Endodermal cell (in vitro differentiated cells): ENCODE results near the gene GLRA1. TPM values are rescaled to one million over a fixed set of nuclear protein-coding genes. Genes with fewer than 3 reads are reported as not detected.

Experiments used
- DNase-seq: peaks from one replicate; pipeline ENCODE4 v3.0.0-alpha.2; 2017
- H3K27ac ChIP-seq: 2 replicates; pipeline ENCODE4 v1.5.1; 2013; ENCODE audit warnings: mild to moderate bottlenecking, low read depth, low read length, moderate library complexity
- H3K27me3 ChIP-seq: 2 replicates; pipeline ENCODE4 v1.6.1; 2013; ENCODE audit warnings: mild to moderate bottlenecking, low read length, moderate library complexity; ENCODE audit not compliant: insufficient read depth, control insufficient read depth, poor library complexity, severe bottlenecking
- H3K36me3 ChIP-seq: 2 replicates; pipeline ENCODE4 v1.7.0; 2013; ENCODE audit warnings: mild to moderate bottlenecking, low read length, moderate library complexity; ENCODE audit not compliant: control insufficient read depth, insufficient read depth
- H3K4me1 ChIP-seq: one replicate; pipeline ENCODE4 v1.7.0; 2013; ENCODE audit warnings: low read length; ENCODE audit not compliant: control insufficient read depth, insufficient read depth
- H3K4me3 ChIP-seq: 2 replicates; pipeline ENCODE4 v1.5.1; 2013; ENCODE audit warnings: mild to moderate bottlenecking, low read length, moderate library complexity
- H3K9ac ChIP-seq: 2 replicates; pipeline ENCODE4 v1.6.1; 2013; ENCODE audit warnings: mild to moderate bottlenecking, low read length, moderate library complexity; ENCODE audit not compliant: poor library complexity, severe bottlenecking; ENCODE audit errors: extremely low read depth
- H3K9me3 ChIP-seq: 2 replicates; pipeline ENCODE4 v1.6.1; 2013; ENCODE audit warnings: mild to moderate bottlenecking, low read length, moderate library complexity; ENCODE audit not compliant: control insufficient read depth
- H3K27ac Mint-ChIP-seq: 2 replicates; pipeline ENCODE4 v1.8.0; 2020; ENCODE audit warnings: mixed read lengths
- H3K27me3 Mint-ChIP-seq: 2 replicates; pipeline ENCODE4 v1.8.0; 2021; ENCODE audit warnings: mild to moderate bottlenecking, mixed read lengths; ENCODE audit not compliant: insufficient read depth
- H3K36me3 Mint-ChIP-seq: 2 replicates; pipeline ENCODE4 v1.8.0; 2020; ENCODE audit warnings: low read depth, mixed read lengths
- H3K4me1 Mint-ChIP-seq: 2 replicates; pipeline ENCODE4 v1.8.0; 2020; ENCODE audit warnings: mixed read lengths
- H3K4me3 Mint-ChIP-seq: 2 replicates; pipeline ENCODE4 v1.8.0; 2020; ENCODE audit warnings: mild to moderate bottlenecking, moderate library complexity, mixed read lengths
- H3K9me3 Mint-ChIP-seq: 2 replicates; pipeline ENCODE4 v1.8.0; 2020; ENCODE audit warnings: mild to moderate bottlenecking, mixed read lengths
- CTCF ChIP-seq: fragments of 200-600 bp; sonication (generic); conservative IDR thresholded peaks from 2 replicates; pipeline ENCODE4 v1.5.0; 2021; ENCODE audit warnings: antibody characterized with exemption, mild to moderate bottlenecking
- WGBS, 2 experiments: methylation state at CpG; one replicate each; pipeline versions ENCODE4 v1.1.5 to v1.1.7; 2013; ENCODE audit warnings: missing lambda C conversion rate in 2 of 2, mixed read lengths in 1 of 2; ENCODE audit not compliant: insufficient coverage in 1 of 2, insufficient read length in 1 of 2; 5-methylcytosine and 5-hydroxymethylcytosine counted together
- total RNA-seq, 2 donors: library from RNA; stranded (reverse); fragmentation: NEBNext Ultra II Directional in 1 of 2; extraction: Animal tissue kit (Norgen Biotek cat#: 25700) in 1 of 2; gene quantifications; 2 replicates in 1 of 2; 3 replicates in 1 of 2; pipeline ENCODE4 v1.2.1, GENCODE V29; 2021

GLRA1 gene
- total RNA-seq, 2 donors from 2014 or later, result not detected

- Histone ChIP-seq H3K9me3 (no peaks in the 10 kb centered on the region), H3K27me3 (peaks cover 61% of the 10 kb centered on the region), H3K27ac (no peak overlapping the region), H3K36me3 (no peaks in the 10 kb centered on the region), H3K4me1 (peaks cover 6% of the 10 kb centered on the region), H3K4me3 (no peak overlapping the region), H3K9ac (no peak overlapping the region)
- Mint-ChIP-seq H3K27me3 (peaks cover 30% of the 10 kb centered on the region), H3K4me3 (no peak overlapping the region), H3K36me3 (no peaks in the 10 kb centered on the region), H3K9me3 (no peaks in the 10 kb centered on the region), H3K27ac (no peak overlapping the region), H3K4me1 (peaks cover 15% of the 10 kb centered on the region)
- no peak for DNase-seq
- no peak for TF ChIP-seq CTCF
- WGBS, 2 experiments, result 90 to 94% methylated on average over 2 to 5 of the region's 5 CpGs
Observed at GRCh38 chr5:151949701-151950308, 25.2 kb upstream of the GLRA1 start.

- Mint-ChIP-seq H3K27me3 (peaks cover 28% of the 10 kb centered on the region), H3K4me3 (no peak overlapping the region), H3K36me3 (no peaks in the 10 kb centered on the region), H3K27ac (no peak overlapping the region), H3K4me1 (peaks cover 9% of the 10 kb centered on the region), H3K9me3 (no peaks in the 10 kb centered on the region)
- TF ChIP-seq CTCF, result no peak
- Histone ChIP-seq H3K4me3 (no peak overlapping the region), H3K27ac (no peak overlapping the region), H3K9ac (no peak overlapping the region), H3K36me3 (no peaks in the 10 kb centered on the region), H3K27me3 (peaks cover 61% of the 10 kb centered on the region), H3K9me3 (no peaks in the 10 kb centered on the region), H3K4me1 (no peaks in the 10 kb centered on the region)
- DNase-seq, result no peak
- WGBS, 2 experiments, result 96 to 100% methylated on average over 3 of the region's 3 CpGs
Observed at GRCh38 chr5:151949113-151949512, 24.5 kb upstream of the GLRA1 start.

GRCh38 chr5:151947931-151948608 is 23.4 kb upstream of the GLRA1 start:
- H3K9ac ChIP-seq, result no peak overlapping the region
- H3K27ac ChIP-seq, result no peak overlapping the region
- WGBS, 2 experiments, result 89 to 90% methylated on average over 3 to 5 of the region's 5 CpGs
- Mint-ChIP-seq H3K36me3 (no peaks in the 10 kb centered on the region), H3K4me1 (peaks cover 6% of the 10 kb centered on the region), H3K4me3 (no peak overlapping the region), H3K9me3 (no peaks in the 10 kb centered on the region), H3K27me3 (peaks cover 23% of the 10 kb centered on the region), H3K27ac (no peak overlapping the region)
- DNase-seq, result no peak
- peaks cover 62% of the 10 kb centered on the region for H3K27me3 ChIP-seq
- no peak overlapping the region for H3K4me3 ChIP-seq
- no peaks in the 10 kb centered on the region for H3K36me3 ChIP-seq
- no peak for TF ChIP-seq CTCF
- H3K4me1 ChIP-seq, result no peaks in the 10 kb centered on the region
- H3K9me3 ChIP-seq, result no peaks in the 10 kb centered on the region
